ENCODE data around the gene PIK3C2G. TPM values are rescaled to one million over a fixed set of nuclear protein-coding genes. Genes with fewer than 3 reads are reported as not detected.

Gene PIK3C2G
- total RNA-seq, 4 donors from 2014 or later = 0.10 to 0.88 (median 0.40) TPM; not detected in 1

GRCh38 chr12:18275981-18276380 is 14.7 kb downstream of the PIK3C2G start:
- no peaks in the 10 kb centered on the region for H3K4me1 ChIP-seq
- H3K9me3 ChIP-seq = no peaks in the 10 kb centered on the region
- H3K27ac ChIP-seq = no peak overlapping the region
- DNase-seq = no peak
- no peak overlapping the region for H3K4me3 ChIP-seq (replicated peaks in 1 of 3)
- H3K27me3 ChIP-seq = no peaks in the 10 kb centered on the region
- WGBS, 2 donors = 61 to 71% methylated on average over 1 of the region's 1 CpG
- no peaks in the 10 kb centered on the region for H3K36me3 ChIP-seq
- TF ChIP-seq POLR2A (IDR thresholded peaks at IDR 0.05) (no peak), CTCF (IDR thresholded peaks at IDR 0.05) (no peak)
- intact Hi-C loops (cut with DNase I) = no loop called here

- WGBS, 2 donors = 0 to 87% methylated on average over 1 of the region's 1 CpG
- intact Hi-C loops (cut with DNase I) = no loop called here
Observed at GRCh38 chr12:18277196-18277595, 15.9 kb downstream of the PIK3C2G start.

GRCh38 chr12:18280728-18281127 is 19.4 kb downstream of the PIK3C2G start:
- Histone ChIP-seq H3K9me3 (no peaks in the 10 kb centered on the region), H3K36me3 (no peaks in the 10 kb centered on the region), H3K4me1 (no peaks in the 10 kb centered on the region), H3K27ac (no peak overlapping the region), H3K27me3 (no peaks in the 10 kb centered on the region), H3K4me3 (replicated peaks in 1 of 3) (no peak overlapping the region)
- no peak for TF ChIP-seq POLR2A (IDR thresholded peaks at IDR 0.05)
- TF ChIP-seq CTCF (IDR thresholded peaks at IDR 0.05) = no peak
- intact Hi-C loops (cut with DNase I) = no loop called here
- 95 to 100% methylated on average over 1 of the region's 1 CpG for WGBS, 2 donors
- DNase-seq = no peak

More at GRCh38 chr12:18277196-18277595, 15.9 kb downstream of the PIK3C2G start:
- Histone ChIP-seq H3K4me1 (no peaks in the 10 kb centered on the region), H3K27me3 (no peaks in the 10 kb centered on the region), H3K27ac (no peak overlapping the region), H3K4me3 (replicated peaks in 1 of 3) (no peak overlapping the region), H3K9me3 (no peaks in the 10 kb centered on the region), H3K36me3 (no peaks in the 10 kb centered on the region)
- no peak for DNase-seq
- no peak for TF ChIP-seq CTCF (IDR thresholded peaks at IDR 0.05)
- TF ChIP-seq POLR2A (IDR thresholded peaks at IDR 0.05) = no peak

DNA sequence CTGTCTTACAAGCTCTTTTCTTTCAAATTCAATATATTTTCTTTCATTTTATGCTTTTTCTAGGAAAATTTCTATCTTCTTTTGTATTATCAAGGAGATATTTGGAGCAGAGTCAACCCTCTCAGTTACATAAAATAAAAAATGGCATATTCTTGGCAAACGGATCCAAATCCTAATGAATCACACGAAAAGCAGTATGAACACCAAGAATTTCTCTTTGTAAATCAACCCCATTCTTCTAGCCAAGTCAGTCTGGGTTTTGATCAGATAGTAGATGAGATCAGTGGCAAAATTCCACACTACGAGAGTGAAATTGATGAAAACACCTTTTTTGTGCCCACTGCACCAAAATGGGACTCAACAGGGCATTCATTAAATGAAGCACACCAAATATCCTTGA is 20.6 kb downstream of the PIK3C2G start:
- Histone ChIP-seq H3K4me1 (no peaks in the 10 kb centered on the region), H3K36me3 (no peaks in the 10 kb centered on the region), H3K9me3 (no peaks in the 10 kb centered on the region), H3K27ac (no peak overlapping the region), H3K27me3 (no peaks in the 10 kb centered on the region), H3K4me3 (replicated peaks in 1 of 3) (no peak overlapping the region)
- WGBS, 2 donors = 67 to 78% methylated on average over 3 of the region's 3 CpGs
- DNase-seq = no peak
- TF ChIP-seq CTCF (IDR thresholded peaks at IDR 0.05) (no peak), POLR2A (IDR thresholded peaks at IDR 0.05) (no peak)
- intact Hi-C loops (cut with DNase I) = no loop called here

DNA sequence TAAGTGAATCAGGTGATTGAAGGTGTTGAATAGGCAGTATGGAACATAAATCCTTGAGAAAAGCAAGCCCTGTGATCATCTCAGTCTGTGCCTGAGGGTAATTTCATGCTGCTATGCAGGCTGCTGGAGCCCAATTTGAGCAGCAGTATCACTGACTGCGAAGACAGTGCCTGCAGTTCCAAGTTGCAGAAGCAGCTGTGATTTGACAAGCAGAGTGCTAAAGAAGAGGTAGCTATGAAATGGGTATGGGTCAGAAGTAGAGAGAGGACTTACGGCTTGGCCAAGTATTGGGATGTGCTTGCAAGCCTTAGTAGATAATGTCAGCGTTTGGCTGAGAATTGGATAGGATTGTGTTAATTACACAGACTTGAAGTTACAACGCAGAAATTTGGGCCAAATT is 22.5 kb downstream of the PIK3C2G start:
- no peaks in the 10 kb centered on the region for H3K27me3 ChIP-seq
- no peak overlapping the region for H3K27ac ChIP-seq
- WGBS, 2 donors = 68 to 76% methylated on average over 4 of the region's 4 CpGs
- DNase-seq = no peak
- intact Hi-C loops (cut with DNase I) = no loop called here
- no peaks in the 10 kb centered on the region for H3K36me3 ChIP-seq
- no peaks in the 10 kb centered on the region for H3K4me1 ChIP-seq
- no peak overlapping the region for H3K4me3 ChIP-seq (replicated peaks in 1 of 3)
- no peaks in the 10 kb centered on the region for H3K9me3 ChIP-seq
- TF ChIP-seq CTCF (IDR thresholded peaks at IDR 0.05) = no peak
- TF ChIP-seq POLR2A (IDR thresholded peaks at IDR 0.05) = no peak

Measured in thyroid gland (tissue), 4 donors.